NCI-H748 treated with DMSO at 0.1 percent for 48 hours (cell line): ENCODE results near the gene ANKRD24.
"Not testable (repeated sequence)": the region's sequence is repeated elsewhere in the genome, so short reads cannot be mapped to it uniquely, and the experiment has no call there.

ENCODE experiments used
- DNase-seq: peaks from one replicate; lab custom pipeline; 2025; lab: John Stamatoyannopoulos, UW

Gene ANKRD24

DNA sequence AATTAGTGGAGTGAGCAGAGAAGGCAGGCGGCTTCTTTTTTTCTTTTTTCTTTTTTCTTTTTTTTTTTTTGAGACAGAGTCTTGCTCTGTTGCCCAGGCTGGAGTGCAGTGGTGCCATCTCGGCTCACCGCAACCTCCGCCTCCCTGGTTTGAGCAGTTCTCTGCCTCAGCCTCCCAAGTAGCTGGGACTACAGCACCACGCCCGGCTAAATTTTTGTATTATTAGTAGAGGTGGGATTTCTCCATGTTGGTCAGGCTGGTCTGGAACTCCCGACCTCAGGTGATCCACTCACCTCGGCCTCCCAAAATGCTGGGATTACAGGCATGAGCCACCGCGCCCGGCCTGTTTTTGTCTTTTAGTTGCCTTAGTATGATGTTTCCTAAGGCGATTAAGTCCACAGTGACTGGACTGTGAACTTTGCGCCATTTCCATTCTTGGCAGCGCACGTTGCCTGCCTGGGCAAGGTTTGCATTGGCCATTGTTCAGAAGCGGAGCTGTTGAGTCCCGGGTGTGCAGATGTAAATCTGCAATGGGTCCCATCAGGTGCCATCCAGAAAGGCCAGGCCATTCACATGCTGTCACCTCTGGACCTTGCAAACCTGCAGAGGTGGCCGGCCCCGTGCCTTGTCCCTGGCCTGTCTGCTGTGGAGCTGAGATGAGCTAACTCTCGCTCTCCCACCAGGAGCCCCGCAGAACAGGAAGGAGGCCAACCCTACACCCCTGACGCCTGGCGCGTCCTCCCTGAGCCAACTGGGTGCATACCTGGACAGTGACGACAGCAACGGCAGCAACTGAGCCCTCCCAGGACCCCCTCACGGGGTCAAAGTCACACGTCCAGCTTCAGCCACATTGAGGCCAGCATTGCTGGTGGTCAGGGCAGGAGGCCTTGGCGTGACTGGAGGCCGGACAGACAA is 85.7 kb downstream of the ANKRD24 start:
- DNase-seq, result no peak

DNA sequence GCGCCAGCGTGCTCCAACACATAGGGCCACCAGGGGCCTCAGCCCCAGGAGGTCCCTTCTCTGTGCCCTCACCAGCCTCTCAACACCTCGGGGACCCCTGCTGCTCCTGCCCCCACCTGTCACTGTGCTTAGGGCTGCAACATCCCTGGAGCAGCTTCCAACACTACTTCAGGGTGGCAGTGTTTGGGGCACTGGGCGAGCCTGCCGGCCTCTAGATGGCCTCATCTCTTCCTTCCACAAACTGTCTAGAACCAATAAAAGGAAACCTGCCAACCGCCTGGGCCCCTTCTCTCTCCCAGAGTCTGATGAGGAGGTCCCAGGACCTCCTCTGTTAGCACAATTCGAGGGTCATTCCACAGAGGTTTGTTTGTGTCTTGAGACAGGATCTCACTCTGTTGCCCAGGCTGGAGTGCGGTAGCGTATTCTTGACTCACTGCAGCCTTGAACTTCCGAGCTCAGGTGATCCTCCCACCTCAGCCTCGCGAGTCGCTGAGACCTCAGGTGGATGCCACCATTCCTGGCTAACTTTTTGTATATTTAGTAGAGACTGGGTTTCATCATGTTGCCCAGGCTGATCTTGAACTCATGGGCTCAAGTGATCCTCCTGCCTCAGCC is 86.4 kb downstream of the ANKRD24 start:
- DNase-seq, result no peak

- no peak for DNase-seq
Observed at GRCh38 chr19:4272894-4273293, 90.4 kb downstream of the ANKRD24 start.

DNA sequence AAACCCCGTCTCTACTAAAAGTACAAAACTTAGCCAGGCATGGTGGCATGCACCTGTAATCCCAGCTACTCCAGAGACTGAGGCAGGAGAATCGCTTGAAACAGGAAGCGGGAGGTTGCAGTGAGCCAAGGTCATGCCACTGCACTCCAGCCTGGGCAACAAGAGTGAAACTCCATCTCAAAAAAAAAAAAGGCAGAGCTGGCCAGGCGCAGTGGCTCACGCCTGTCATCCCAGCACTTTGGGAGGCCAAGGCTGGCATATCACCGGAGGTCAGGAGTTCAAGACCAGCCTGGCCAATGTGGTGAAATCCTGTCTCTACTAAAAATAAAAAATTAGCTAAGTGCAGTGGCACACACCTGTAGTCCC is 91.8 kb downstream of the ANKRD24 start:
- DNase-seq, result not testable (repeated sequence)
